NT2/D1 (cell line): ENCODE measurements around the gene TUBA8.
"Not testable (repeated sequence)": the region's sequence is repeated elsewhere in the genome, so short reads cannot be mapped to it uniquely, and the experiment has no call there.

ENCODE experiments used
- DNase-seq: peaks from one replicate; pipeline ENCODE4 v3.0.0-alpha.2; 2011; ENCODE audit warnings: low read depth, low spot score
- H3K27me3 ChIP-seq: 2 replicates; pipeline ENCODE4 v1.6.0; 2011; ENCODE audit warnings: mild to moderate bottlenecking; ENCODE audit not compliant: insufficient read length, insufficient read depth
- H3K36me3 ChIP-seq: 2 replicates; pipeline ENCODE4 v1.6.1; 2011; ENCODE audit warnings: mild to moderate bottlenecking, low read length, mixed read lengths; ENCODE audit not compliant: insufficient read depth, insufficient read length
- H3K4me1 ChIP-seq: 2 replicates; pipeline ENCODE4 v1.5.1; 2011; ENCODE audit not compliant: insufficient read depth, insufficient read length
- H3K4me3 ChIP-seq: 2 replicates; pipeline ENCODE4 v1.5.1; 2011; ENCODE audit warnings: low read depth; ENCODE audit not compliant: insufficient read length
- H3K9ac ChIP-seq: 2 replicates; pipeline ENCODE4 v1.6.0; 2011; ENCODE audit warnings: low read depth; ENCODE audit not compliant: insufficient read length
- H3K9me3 ChIP-seq: 2 replicates; pipeline ENCODE4 v1.5.1; 2011; ENCODE audit warnings: mild to moderate bottlenecking, low read length; ENCODE audit not compliant: insufficient read depth
- SUZ12 ChIP-seq: IDR thresholded peaks from 2 replicates; pipeline ENCODE4 v1.6.1; 2011; ENCODE audit not compliant: insufficient read length, insufficient read depth; ENCODE audit errors: extremely low read depth
- YY1 ChIP-seq: IDR thresholded peaks from 2 replicates; pipeline ENCODE4 v1.6.1; 2011; ENCODE audit not compliant: insufficient read length, insufficient read depth
- ZNF274 ChIP-seq: IDR thresholded peaks from 2 replicates; pipeline ENCODE4 v1.6.1; 2011; ENCODE audit warnings: mild to moderate bottlenecking, low read depth, low read length

TUBA8 gene

GRCh38 chr22:18126606-18127005 lies 16.0 kb downstream of the TUBA8 start:
- Histone ChIP-seq H3K36me3 (peaks cover 7% of the 10 kb centered on the region), H3K4me1 (no peaks in the 10 kb centered on the region), H3K9me3 (no peaks in the 10 kb centered on the region), H3K9ac (no peak overlapping the region), H3K4me3 (no peak overlapping the region), H3K27me3 (no peaks in the 10 kb centered on the region)
- DNase-seq = no peak
- TF ChIP-seq YY1 = no peak
- no peak for TF ChIP-seq ZNF274
- TF ChIP-seq SUZ12 = no peak

- H3K9me3 ChIP-seq = no peaks in the 10 kb centered on the region
- no peak overlapping the region for H3K9ac ChIP-seq
- no peaks in the 10 kb centered on the region for H3K27me3 ChIP-seq
- TF ChIP-seq YY1 = no peak
- TF ChIP-seq SUZ12 = no peak
- TF ChIP-seq ZNF274 = no peak
- DNase-seq = no peak
- H3K4me1 ChIP-seq = no peaks in the 10 kb centered on the region
- H3K4me3 ChIP-seq = no peak overlapping the region
- peaks cover 7% of the 10 kb centered on the region for H3K36me3 ChIP-seq
Measured at GRCh38 chr22:18130018-18130417, 19.4 kb downstream of the TUBA8 start.

DNA sequence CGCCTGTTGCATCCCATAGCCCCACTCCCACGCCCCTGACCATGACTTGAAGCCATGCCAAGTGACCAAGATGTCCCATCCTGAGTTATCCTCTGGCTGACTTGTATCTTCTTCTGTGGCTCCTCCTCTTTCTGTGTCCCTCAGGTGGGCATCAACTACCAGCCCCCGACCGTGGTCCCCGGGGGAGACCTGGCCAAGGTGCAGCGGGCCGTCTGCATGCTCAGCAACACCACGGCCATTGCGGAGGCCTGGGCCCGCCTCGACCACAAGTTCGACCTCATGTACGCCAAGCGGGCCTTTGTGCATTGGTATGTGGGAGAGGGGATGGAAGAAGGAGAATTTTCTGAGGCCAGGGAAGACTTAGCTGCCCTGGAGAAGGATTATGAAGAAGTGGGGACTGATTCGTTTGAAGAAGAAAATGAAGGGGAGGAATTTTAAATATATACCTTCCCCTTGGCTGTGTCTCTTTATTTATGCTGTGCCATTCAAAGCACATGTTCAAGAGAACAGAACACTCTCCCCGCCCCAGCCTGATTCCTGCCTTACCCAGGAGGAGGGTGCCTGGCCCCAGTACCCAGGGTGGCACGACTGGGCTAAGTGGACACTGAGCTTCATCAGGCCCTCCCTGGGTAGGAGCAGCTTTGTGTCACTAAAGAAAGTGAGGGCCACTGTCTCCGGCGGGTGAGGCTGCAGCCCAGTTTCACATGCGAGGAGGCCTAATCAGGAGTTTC lies 20.3 kb downstream of the TUBA8 start:
- Histone ChIP-seq H3K9ac (no peak overlapping the region), H3K36me3 (peaks cover 7% of the 10 kb centered on the region), H3K4me1 (no peaks in the 10 kb centered on the region), H3K27me3 (no peaks in the 10 kb centered on the region), H3K4me3 (no peak overlapping the region), H3K9me3 (no peaks in the 10 kb centered on the region)
- no peak for DNase-seq
- TF ChIP-seq SUZ12 (no peak), ZNF274 (no peak), YY1 (no peak)

- H3K9me3 ChIP-seq = no peaks in the 10 kb centered on the region
- TF ChIP-seq ZNF274 = no peak
- no peak for TF ChIP-seq SUZ12
- TF ChIP-seq YY1 = no peak
- no peak for DNase-seq
- no peak overlapping the region for H3K9ac ChIP-seq
- no peaks in the 10 kb centered on the region for H3K4me1 ChIP-seq
- no peaks in the 10 kb centered on the region for H3K36me3 ChIP-seq
- H3K27me3 ChIP-seq = no peaks in the 10 kb centered on the region
- no peak overlapping the region for H3K4me3 ChIP-seq
Measured at GRCh38 chr22:18133452-18133851, 22.8 kb downstream of the TUBA8 start.

DNA sequence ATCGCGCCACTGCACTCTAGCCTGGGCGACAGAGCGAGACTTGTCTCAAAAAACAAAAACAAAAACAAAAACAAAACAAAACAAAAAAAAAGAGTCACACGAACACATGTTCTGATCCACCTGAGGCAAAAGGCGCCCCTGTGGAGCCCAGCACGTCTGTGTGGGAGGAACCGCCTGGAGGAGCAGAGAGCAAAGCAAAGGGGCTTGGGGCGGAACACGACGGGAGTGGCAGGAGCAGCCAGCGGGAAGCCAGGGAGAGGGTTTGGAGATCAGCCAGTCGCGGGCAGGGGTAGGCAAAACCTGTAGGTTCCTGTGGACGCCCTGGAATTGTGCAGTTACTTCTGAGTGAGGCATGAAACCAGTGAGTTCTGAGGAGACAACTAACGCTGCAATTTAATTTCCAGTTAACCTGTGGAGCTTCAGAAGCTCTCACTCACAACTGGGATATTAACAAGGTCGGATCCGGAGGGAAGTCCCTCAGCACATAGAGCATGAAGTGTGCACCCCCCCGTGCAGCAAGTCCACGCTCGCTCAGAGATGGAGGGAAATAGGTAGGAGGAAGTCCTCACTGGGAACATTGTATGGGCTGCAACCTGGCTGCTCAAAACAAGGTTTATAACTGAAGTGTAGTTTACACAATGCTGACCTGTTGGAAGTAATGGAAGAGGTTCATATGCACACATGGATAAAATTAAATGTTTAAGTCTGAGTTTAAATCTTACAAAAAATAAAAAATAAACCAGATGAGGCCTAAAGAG lies 26.1 kb downstream of the TUBA8 start:
- DNase-seq = no peak
- Histone ChIP-seq H3K9ac (no peak overlapping the region), H3K36me3 (no peaks in the 10 kb centered on the region), H3K4me3 (no peak overlapping the region), H3K4me1 (no peaks in the 10 kb centered on the region), H3K9me3 (0 out of 2 replicates have a peak, but pooled peaks cover 6% of the 10 kb centered on the region), H3K27me3 (no peaks in the 10 kb centered on the region)
- TF ChIP-seq ZNF274 (no peak), SUZ12 (no peak), YY1 (no peak)

GRCh38 chr22:18141004-18141403 lies 30.4 kb downstream of the TUBA8 start:
- not testable (repeated sequence) for H3K9ac ChIP-seq, H3K36me3 ChIP-seq, H3K9me3 ChIP-seq, DNase-seq, H3K27me3 ChIP-seq, H3K4me3 ChIP-seq, H3K4me1 ChIP-seq

DNA sequence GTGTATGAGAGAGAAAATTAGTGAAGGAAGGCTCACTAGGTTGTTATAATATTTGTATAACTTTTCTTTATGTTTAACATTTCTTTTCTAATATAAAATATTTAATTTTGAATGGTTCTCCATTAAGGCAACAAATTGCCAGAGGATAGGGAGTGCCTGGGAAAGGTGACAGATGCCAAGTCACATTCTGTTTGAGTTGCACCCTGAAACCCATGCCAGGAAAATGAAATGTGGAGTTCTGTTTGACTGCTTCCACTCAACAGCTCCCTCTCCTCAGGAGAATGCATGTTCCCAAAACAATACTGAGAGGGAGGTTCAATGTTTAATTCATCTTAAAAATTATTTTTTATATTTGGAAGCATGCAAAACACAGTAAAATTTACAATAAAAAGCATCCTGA lies 33.5 kb downstream of the TUBA8 start:
- Histone ChIP-seq H3K4me1 (no peaks in the 10 kb centered on the region), H3K9me3 (0 out of 2 replicates have a peak, but pooled peaks cover 6% of the 10 kb centered on the region), H3K36me3 (no peaks in the 10 kb centered on the region), H3K4me3 (no peak overlapping the region), H3K27me3 (peaks cover 16% of the 10 kb centered on the region), H3K9ac (no peak overlapping the region)
- TF ChIP-seq YY1 = no peak
- TF ChIP-seq SUZ12 = no peak
- no peak for TF ChIP-seq ZNF274
- DNase-seq = no peak
